NK-92 (cell line): ENCODE measurements around the gene PLXDC2.

Experiments used
- DNase-seq: peaks from one replicate; lab custom pipeline; 2025; ENCODE audit not compliant: unreplicated experiment; lab: John Stamatoyannopoulos, UW

Gene PLXDC2

GRCh38 chr10:20105236-20105635, 289.0 kb downstream of the PLXDC2 start:
- no peak for DNase-seq

GRCh38 chr10:20105931-20106330, 289.7 kb downstream of the PLXDC2 start:
- DNase-seq: no peak

GRCh38 chr10:20108021-20108420, 291.8 kb downstream of the PLXDC2 start:
- no peak for DNase-seq

- DNase-seq: no peak
These were observed 293.4 kb downstream of the PLXDC2 start for GRCh38 chr10:20109613-20110012.

- no peak for DNase-seq
These were observed 294.2 kb downstream of the PLXDC2 start for GRCh38 chr10:20110125-20111100.

GRCh38 chr10:20114179-20114578, 297.9 kb downstream of the PLXDC2 start:
- no peak for DNase-seq

GRCh38 chr10:20115894-20116293, 299.7 kb downstream of the PLXDC2 start:
- DNase-seq: no peak

- DNase-seq: no peak
These were observed 301.2 kb downstream of the PLXDC2 start for GRCh38 chr10:20117471-20117870.

- no peak for DNase-seq
These were observed 301.9 kb downstream of the PLXDC2 start for GRCh38 chr10:20118119-20118518.

GRCh38 chr10:20128811-20129210, 312.6 kb downstream of the PLXDC2 start:
- DNase-seq: no peak

GRCh38 chr10:20132816-20133215, 316.6 kb downstream of the PLXDC2 start:
- no peak for DNase-seq

GRCh38 chr10:20133669-20134189, 317.5 kb downstream of the PLXDC2 start:
- DNase-seq: no peak

- no peak for DNase-seq
These were observed 326.1 kb downstream of the PLXDC2 start for GRCh38 chr10:20142311-20142710.

GRCh38 chr10:20144268-20144667, 328.0 kb downstream of the PLXDC2 start:
- no peak for DNase-seq

- DNase-seq: no peak
These were observed 329.8 kb downstream of the PLXDC2 start for GRCh38 chr10:20146004-20146403.

- no peak for DNase-seq
These were observed 331.5 kb downstream of the PLXDC2 start for GRCh38 chr10:20147684-20148083.

- DNase-seq: no peak
These were observed 340.3 kb downstream of the PLXDC2 start for GRCh38 chr10:20156511-20156910.

GRCh38 chr10:20157314-20157713, 341.1 kb downstream of the PLXDC2 start:
- no peak for DNase-seq

GRCh38 chr10:20158086-20158485, 341.9 kb downstream of the PLXDC2 start:
- DNase-seq: no peak

- no peak for DNase-seq
These were observed 345.9 kb downstream of the PLXDC2 start for GRCh38 chr10:20162123-20162522.

- no peak for DNase-seq
These were observed 350.0 kb downstream of the PLXDC2 start for GRCh38 chr10:20166096-20166675.

- no peak for DNase-seq
These were observed 354.4 kb downstream of the PLXDC2 start for GRCh38 chr10:20170661-20171060.
